ENCODE results near the gene RHBDD1. TPM values are rescaled to one million over a fixed set of nuclear protein-coding genes. Genes with fewer than 3 reads are reported as not detected.
A peak's percentile ranks its signal among the peaks of the same experiment; 100 is the strongest.

The RHBDD1 gene
- total RNA-seq, 1 donor from 2014 or later: 31.3 TPM

DNA sequence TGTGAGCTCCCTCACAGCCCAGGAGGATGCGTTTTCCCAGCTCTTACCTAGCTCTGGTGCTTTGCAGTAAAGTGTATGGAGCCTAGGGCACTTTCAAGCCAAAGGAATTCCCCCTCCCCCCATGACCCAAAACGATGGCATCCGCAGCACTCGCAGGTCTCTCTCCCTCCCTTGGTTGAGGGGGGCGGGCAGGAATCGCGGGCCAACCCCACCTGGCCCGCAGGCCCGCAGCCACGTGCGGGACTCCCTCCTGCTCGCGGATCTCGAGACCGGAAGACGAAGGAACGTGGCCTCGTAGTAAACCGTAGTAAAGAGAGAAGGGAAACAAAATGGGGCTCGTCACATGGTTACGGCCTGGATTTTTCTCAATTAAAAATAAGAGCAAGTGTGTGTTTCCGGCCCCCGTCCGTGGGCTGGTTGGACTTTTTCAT is 44.8 kb upstream of the RHBDD1 start:
- Mint-ChIP-seq H3K9me3 (ENCODE audit: unreplicated experiment) (no peaks in the 10 kb centered on the region), H3K4me3 (ENCODE audit: unreplicated experiment) (peak overlapping the region; percentile 86), H3K36me3 (ENCODE audit: low read depth, unreplicated experiment) (peaks cover 16% of the 10 kb centered on the region), H3K4me1 (ENCODE audit: low read depth, unreplicated experiment) (peaks cover 18% of the 10 kb centered on the region), H3K27ac (ENCODE audit: unreplicated experiment) (peak overlapping the region; percentile 80), H3K27me3 (ENCODE audit: low read depth, unreplicated experiment) (no peaks in the 10 kb centered on the region)
- no peaks in the 10 kb centered on the region for H3K27me3 ChIP-seq (ENCODE audit: insufficient read depth, low read length)
- peak overlapping the region; percentile 87 for H3K27ac ChIP-seq (ENCODE audit: low read depth, low read length)
- peaks cover 99% of the 10 kb centered on the region for H3K79me2 ChIP-seq (ENCODE audit: insufficient read depth, low read length)
- TF ChIP-seq, protein P1, sequence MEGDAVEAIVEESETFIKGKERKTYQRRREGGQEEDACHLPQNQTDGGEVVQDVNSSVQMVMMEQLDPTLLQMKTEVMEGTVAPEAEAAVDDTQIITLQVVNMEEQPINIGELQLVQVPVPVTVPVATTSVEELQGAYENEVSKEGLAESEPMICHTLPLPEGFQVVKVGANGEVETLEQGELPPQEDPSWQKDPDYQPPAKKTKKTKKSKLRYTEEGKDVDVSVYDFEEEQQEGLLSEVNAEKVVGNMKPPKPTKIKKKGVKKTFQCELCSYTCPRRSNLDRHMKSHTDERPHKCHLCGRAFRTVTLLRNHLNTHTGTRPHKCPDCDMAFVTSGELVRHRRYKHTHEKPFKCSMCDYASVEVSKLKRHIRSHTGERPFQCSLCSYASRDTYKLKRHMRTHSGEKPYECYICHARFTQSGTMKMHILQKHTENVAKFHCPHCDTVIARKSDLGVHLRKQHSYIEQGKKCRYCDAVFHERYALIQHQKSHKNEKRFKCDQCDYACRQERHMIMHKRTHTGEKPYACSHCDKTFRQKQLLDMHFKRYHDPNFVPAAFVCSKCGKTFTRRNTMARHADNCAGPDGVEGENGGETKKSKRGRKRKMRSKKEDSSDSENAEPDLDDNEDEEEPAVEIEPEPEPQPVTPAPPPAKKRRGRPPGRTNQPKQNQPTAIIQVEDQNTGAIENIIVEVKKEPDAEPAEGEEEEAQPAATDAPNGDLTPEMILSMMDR (IDR thresholded peaks at IDR 0.05; ENCODE audit: insufficient read depth, low read depth, low read length): no peak
- TF ChIP-seq EZH2 (IDR thresholded peaks at IDR 0.05; ENCODE audit: insufficient read depth, low read length): no peak
- H2AFZ ChIP-seq (ENCODE audit: low read depth, low read length): peak overlapping the region; percentile 49
- H3K9ac ChIP-seq (ENCODE audit: low read length): peak overlapping the region; percentile 84
- FAIRE-seq (no peak), DNase-seq (ENCODE audit: low read depth) (peak; percentile 72)
- peaks cover 28% of the 10 kb centered on the region for H3K4me1 ChIP-seq (ENCODE audit: insufficient read depth, low read length)
- H4K20me1 ChIP-seq (ENCODE audit: insufficient read depth, low read length): peaks cover 38% of the 10 kb centered on the region
- H3K4me2 ChIP-seq (ENCODE audit: low read length): peak overlapping the region; percentile 82
- H3K9me3 ChIP-seq (ENCODE audit: insufficient read depth, low read depth, low read length): no peaks in the 10 kb centered on the region
- no peaks in the 10 kb centered on the region for H3K36me3 ChIP-seq (ENCODE audit: insufficient read depth, low read length)
- peak overlapping the region; percentile 61 for H3K4me3 ChIP-seq (ENCODE audit: insufficient read depth, low read depth, low read length)

DNA sequence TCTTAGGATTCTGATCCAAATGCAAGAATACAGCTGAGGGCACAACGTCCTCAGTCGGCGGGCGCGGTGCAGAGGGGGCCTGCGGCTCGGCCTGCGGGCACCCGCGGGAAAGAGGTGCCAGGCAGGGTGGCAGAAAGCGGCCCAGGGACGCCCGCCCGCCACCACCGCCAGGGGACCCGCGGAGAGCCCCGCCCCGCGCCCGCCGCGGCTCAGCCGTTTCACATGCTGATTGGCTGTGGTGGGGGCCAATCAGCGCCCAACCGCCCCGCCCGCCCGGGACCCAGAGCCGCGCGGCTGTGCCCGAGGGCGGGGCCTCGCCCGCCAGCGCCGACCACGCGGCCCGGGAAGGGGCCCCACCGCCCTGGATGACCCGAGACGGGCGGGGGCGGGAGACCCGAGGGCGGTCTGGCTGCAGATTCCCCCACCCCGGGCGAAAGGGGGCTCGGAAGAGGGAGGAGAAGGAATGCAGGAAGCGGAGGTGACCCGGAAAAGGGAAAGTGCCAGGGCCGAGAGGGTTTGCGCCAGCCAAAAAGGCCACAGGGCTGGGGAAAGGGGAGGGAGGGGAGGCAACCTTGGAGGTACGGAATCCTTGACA is 44.3 kb upstream of the RHBDD1 start:
- Mint-ChIP-seq H3K9me3 (ENCODE audit: unreplicated experiment) (no peaks in the 10 kb centered on the region), H3K4me3 (ENCODE audit: unreplicated experiment) (peak overlapping the region; percentile 92), H3K27me3 (ENCODE audit: low read depth, unreplicated experiment) (no peaks in the 10 kb centered on the region), H3K36me3 (ENCODE audit: low read depth, unreplicated experiment) (peaks cover 19% of the 10 kb centered on the region), H3K4me1 (ENCODE audit: low read depth, unreplicated experiment) (peaks cover 18% of the 10 kb centered on the region), H3K27ac (ENCODE audit: unreplicated experiment) (peak overlapping the region; percentile 96)
- Histone ChIP-seq H3K9ac (ENCODE audit: low read length) (peak overlapping the region; percentile 84), H3K4me3 (ENCODE audit: insufficient read depth, low read depth, low read length) (peak overlapping the region; percentile 61), H3K36me3 (ENCODE audit: insufficient read depth, low read length) (peaks cover 3% of the 10 kb centered on the region), H4K20me1 (ENCODE audit: insufficient read depth, low read length) (peaks cover 43% of the 10 kb centered on the region), H3K79me2 (ENCODE audit: insufficient read depth, low read length) (peaks cover 99% of the 10 kb centered on the region), H3K4me2 (ENCODE audit: low read length) (peak overlapping the region; percentile 82), H3K27ac (ENCODE audit: low read depth, low read length) (peak overlapping the region; percentile 87), H3K4me1 (ENCODE audit: insufficient read depth, low read length) (peaks cover 32% of the 10 kb centered on the region), H2AFZ (ENCODE audit: low read depth, low read length) (peak overlapping the region; percentile 55), H3K9me3 (ENCODE audit: insufficient read depth, low read depth, low read length) (no peaks in the 10 kb centered on the region), H3K27me3 (ENCODE audit: insufficient read depth, low read length) (no peaks in the 10 kb centered on the region)
- TF ChIP-seq, protein P1 (IDR thresholded peaks at IDR 0.05; ENCODE audit: insufficient read depth, low read depth, low read length): no peak
- no peak for TF ChIP-seq EZH2 (IDR thresholded peaks at IDR 0.05; ENCODE audit: insufficient read depth, low read length)
- FAIRE-seq: no peak
- DNase-seq (ENCODE audit: low read depth): peak; percentile 61
